Left lung (tissue), 10 donors: ENCODE results near the gene SULT4A1. TPM values are rescaled to one million over a fixed set of nuclear protein-coding genes. Genes with fewer than 3 reads are reported as not detected.

Experiments used
- ATAC-seq: fragments of 200-7000 bp; cut with Tn5 transposase; one replicate; pipeline ENCODE4 v1.9.1; 2020; ENCODE audit warnings: moderate library complexity
- DNase-seq, 4 donors: peaks; one replicate each; pipeline ENCODE4 v3.0.0-alpha.2; 2013 to 2020
- H3K27ac ChIP-seq, 2 donors: fragments of 200-600 bp; sonication (generic) in 1 of 2; one replicate each; pipeline versions ENCODE4 v1.5.0 to v1.8.0; 2020 to 2021
- H3K27me3 ChIP-seq, 2 donors: fragments of 200-600 bp; sonication (generic) in 1 of 2; one replicate each; pipeline versions ENCODE4 v1.5.0 to v1.8.0; 2020 to 2021
- H3K36me3 ChIP-seq, 2 donors: fragments of 200-600 bp; sonication (generic) in 1 of 2; one replicate each; pipeline versions ENCODE4 v1.5.0 to v1.8.0; 2020 to 2021
- H3K4me1 ChIP-seq, 2 donors: fragments of 200-600 bp; one replicate each; pipeline ENCODE4 v1.8.0; 2021
- H3K4me3 ChIP-seq, 2 donors: fragments of 200-600 bp; sonication (generic) in 1 of 2; one replicate each; pipeline versions ENCODE4 v1.5.0 to v1.8.0; 2020 to 2021; ENCODE audit warnings: mild to moderate bottlenecking in 1 of 2
- H3K9me3 ChIP-seq, 2 donors: fragments of 200-600 bp; sonication (generic) in 1 of 2; one replicate each; pipeline versions ENCODE4 v1.5.0 to v1.8.0; 2020 to 2021
- intact Hi-C, 2 donors: fragments of 100-400 bp; cut with DNase I; formaldehyde crosslinking; loops; one replicate each; pipeline versions ENCODE4 v1.11.2 to v1.14.2; 2022
- polyA plus RNA-seq, 6 donors: library from polyadenylated mRNA; unstranded; fragments of 120-200 nt; gene quantifications; one replicate each; pipeline ENCODE4 v1.2.1, GENCODE V29; 2013; ENCODE audit not compliant: insufficient read length in 6 of 6
- total RNA-seq, 2 donors: library from RNA; stranded (reverse); fragmentation: NEBNext Ultra II Directional; extraction: Animal tissue kit (Norgen Biotek cat#: 25700); gene quantifications; one replicate each; pipeline ENCODE4 v1.2.1, GENCODE V29; 2021
- TF ChIP-seq, protein P1 (sequence below), 2 donors: fragments of 200-600 bp; sonication (generic) in 1 of 2; IDR thresholded peaks; one replicate each; pipeline versions ENCODE4 v1.5.0 to v1.8.0; 2021; ENCODE audit warnings: antibody characterized with exemption in 2 of 2
- donor health status: DM: no; HTN: yes; CAD: no.
- donor health status: DM: no; HTN: no; CAD: no.

The SULT4A1 gene
- total and polyA plus RNA-seq, 8 donors, result 0.85 to 2.5 (median 1.6) TPM; not detected in 2

DNA sequence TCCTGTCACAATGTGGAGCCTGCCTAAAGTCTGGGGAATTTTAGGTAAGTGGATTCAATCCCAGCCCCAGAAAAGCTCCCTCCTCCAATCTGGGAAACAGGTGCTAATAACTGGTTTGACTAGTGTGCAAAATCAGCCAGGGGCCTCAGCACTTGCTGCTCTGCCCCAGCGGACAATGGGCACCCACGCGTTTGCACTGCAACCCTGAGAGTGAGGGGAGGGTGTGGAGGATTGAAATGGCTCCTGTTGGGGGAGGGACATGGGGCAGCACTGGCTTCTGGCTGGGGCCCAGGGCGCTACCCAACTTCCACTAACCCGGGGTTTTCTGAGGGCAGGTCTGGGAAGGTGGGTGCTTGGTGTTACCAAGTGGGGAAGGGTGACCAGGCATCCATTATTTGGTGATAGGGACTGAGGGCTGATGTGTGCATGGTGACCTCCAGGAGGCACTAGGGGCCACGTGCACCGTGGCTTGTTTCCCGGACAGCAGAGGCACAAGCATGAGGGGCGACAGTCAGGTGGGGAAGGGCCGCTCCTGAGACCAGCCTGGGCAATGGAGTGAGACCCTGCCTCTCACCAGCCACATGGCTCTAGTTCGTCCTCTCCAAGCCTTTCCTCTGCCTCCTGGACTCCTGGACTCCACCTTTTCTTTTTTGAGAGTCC is 33.8 kb upstream of the SULT4A1 start:
- TF ChIP-seq, protein P1, sequence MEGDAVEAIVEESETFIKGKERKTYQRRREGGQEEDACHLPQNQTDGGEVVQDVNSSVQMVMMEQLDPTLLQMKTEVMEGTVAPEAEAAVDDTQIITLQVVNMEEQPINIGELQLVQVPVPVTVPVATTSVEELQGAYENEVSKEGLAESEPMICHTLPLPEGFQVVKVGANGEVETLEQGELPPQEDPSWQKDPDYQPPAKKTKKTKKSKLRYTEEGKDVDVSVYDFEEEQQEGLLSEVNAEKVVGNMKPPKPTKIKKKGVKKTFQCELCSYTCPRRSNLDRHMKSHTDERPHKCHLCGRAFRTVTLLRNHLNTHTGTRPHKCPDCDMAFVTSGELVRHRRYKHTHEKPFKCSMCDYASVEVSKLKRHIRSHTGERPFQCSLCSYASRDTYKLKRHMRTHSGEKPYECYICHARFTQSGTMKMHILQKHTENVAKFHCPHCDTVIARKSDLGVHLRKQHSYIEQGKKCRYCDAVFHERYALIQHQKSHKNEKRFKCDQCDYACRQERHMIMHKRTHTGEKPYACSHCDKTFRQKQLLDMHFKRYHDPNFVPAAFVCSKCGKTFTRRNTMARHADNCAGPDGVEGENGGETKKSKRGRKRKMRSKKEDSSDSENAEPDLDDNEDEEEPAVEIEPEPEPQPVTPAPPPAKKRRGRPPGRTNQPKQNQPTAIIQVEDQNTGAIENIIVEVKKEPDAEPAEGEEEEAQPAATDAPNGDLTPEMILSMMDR (IDR thresholded peaks at IDR 0.05), result no peak
- Histone ChIP-seq H3K27ac (no peak overlapping the region), H3K4me3 (no peak overlapping the region), H3K4me1 (peaks cover 0 to 4% of the 10 kb centered on the region in 2 donors), H3K27me3 (peaks cover 20 to 70% of the 10 kb centered on the region in 2 donors), H3K36me3 (no peaks in the 10 kb centered on the region), H3K9me3 (no peaks in the 10 kb centered on the region)
- no peak for DNase-seq
- no peak for ATAC-seq
- intact Hi-C loops, result no loop called here

DNA sequence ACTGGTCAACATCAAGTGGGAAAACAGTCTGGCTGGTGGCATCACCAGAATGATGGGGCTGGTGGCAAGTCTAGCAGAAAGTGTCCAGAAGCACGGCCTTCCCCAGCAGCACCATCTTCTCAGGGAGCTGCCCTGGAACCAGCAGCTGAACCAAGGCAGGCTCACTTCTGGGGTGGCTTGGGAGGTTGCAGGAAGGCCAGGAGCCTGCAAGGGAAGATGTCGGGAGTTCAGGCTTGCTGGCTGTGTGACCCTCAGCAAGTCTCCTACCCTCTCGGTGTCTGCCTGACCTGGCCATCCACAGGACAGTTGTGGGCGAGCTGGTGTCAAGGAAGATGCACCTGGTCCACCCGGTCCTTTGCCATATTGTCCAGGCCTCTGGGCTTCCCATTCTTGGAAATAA is 31.8 kb upstream of the SULT4A1 start:
- Histone ChIP-seq H3K36me3 (no peaks in the 10 kb centered on the region), H3K4me1 (peaks cover 0 to 4% of the 10 kb centered on the region in 2 donors), H3K9me3 (no peaks in the 10 kb centered on the region), H3K27ac (no peak overlapping the region), H3K27me3 (peaks cover 26 to 70% of the 10 kb centered on the region in 2 donors), H3K4me3 (no peak overlapping the region)
- no peak for DNase-seq
- TF ChIP-seq, protein P1 (IDR thresholded peaks at IDR 0.05), result no peak
- no peak for ATAC-seq
- intact Hi-C loops, result no loop called here

- Histone ChIP-seq H3K9me3 (no peaks in the 10 kb centered on the region), H3K36me3 (no peaks in the 10 kb centered on the region), H3K27ac (no peak overlapping the region), H3K4me1 (peaks cover 0 to 4% of the 10 kb centered on the region in 2 donors), H3K27me3 (peaks cover 26 to 77% of the 10 kb centered on the region in 2 donors), H3K4me3 (no peak overlapping the region)
- TF ChIP-seq, protein P1 (IDR thresholded peaks at IDR 0.05), result no peak
- intact Hi-C loops, result no loop called here
- DNase-seq, result no peak
- no peak for ATAC-seq
Observed at GRCh38 chr22:43893266-43893665, 31.0 kb upstream of the SULT4A1 start.

- no peak for ATAC-seq
- intact Hi-C loops, result no loop called here
- no peak for DNase-seq
Observed at GRCh38 chr22:43892183-43892894, 30.0 kb upstream of the SULT4A1 start.

More at GRCh38 chr22:43892183-43892894, 30.0 kb upstream of the SULT4A1 start:
- no peak overlapping the region for H3K27ac ChIP-seq
- no peak overlapping the region for H3K4me3 ChIP-seq
- H3K9me3 ChIP-seq, result no peaks in the 10 kb centered on the region
- TF ChIP-seq, protein P1 (IDR thresholded peaks at IDR 0.05), result no peak
- H3K36me3 ChIP-seq, result no peaks in the 10 kb centered on the region
- H3K4me1 ChIP-seq, result peaks cover 0 to 4% of the 10 kb centered on the region in 2 donors
- peaks cover 26 to 85% of the 10 kb centered on the region in 2 donors for H3K27me3 ChIP-seq
